Amniotic epithelial cell (primary cell): ENCODE data around the gene LDLRAD2.
A peak's percentile ranks its signal among the peaks of the same experiment; 100 is the strongest.
"Not testable (repeated sequence)": the region's sequence is repeated elsewhere in the genome, so short reads cannot be mapped to it uniquely, and the experiment has no call there.

Source experiments
- DNase-seq: peaks from one replicate; pipeline ENCODE4 v3.0.0-alpha.2; 2010; ENCODE audit warnings: low read depth

The LDLRAD2 gene

GRCh38 chr1:21783679-21784603, 28.1 kb upstream of the LDLRAD2 start:
- DNase-seq: peak; percentile 98

- DNase-seq: not testable (repeated sequence)
Observed at GRCh38 chr1:21785764-21786163, 26.3 kb upstream of the LDLRAD2 start.

- DNase-seq: no peak
Observed at GRCh38 chr1:21786640-21787039, 25.4 kb upstream of the LDLRAD2 start.

GRCh38 chr1:21793104-21793503, 19.0 kb upstream of the LDLRAD2 start:
- DNase-seq: no peak

GRCh38 chr1:21794656-21795055, 17.4 kb upstream of the LDLRAD2 start:
- no peak for DNase-seq

- DNase-seq: no peak
Observed at GRCh38 chr1:21795075-21795474, 17.0 kb upstream of the LDLRAD2 start.

- DNase-seq: no peak
Observed at GRCh38 chr1:21799730-21800129, 12.3 kb upstream of the LDLRAD2 start.

GRCh38 chr1:21801100-21801499, 11.0 kb upstream of the LDLRAD2 start:
- DNase-seq: no peak

GRCh38 chr1:21804536-21804935, 7.5 kb upstream of the LDLRAD2 start:
- peak; percentile 34 for DNase-seq

- DNase-seq: no peak
Observed at GRCh38 chr1:21813542-21813941, 1.5 kb downstream of the LDLRAD2 start.

GRCh38 chr1:21814241-21814918, 2.3 kb downstream of the LDLRAD2 start:
- DNase-seq: no peak

- no peak for DNase-seq
Observed at GRCh38 chr1:21814981-21815582, 3.0 kb downstream of the LDLRAD2 start.

- no peak for DNase-seq
Observed at GRCh38 chr1:21815724-21816321, 3.8 kb downstream of the LDLRAD2 start.

- peak; percentile 74 for DNase-seq
Observed at GRCh38 chr1:21816602-21817302, 4.7 kb downstream of the LDLRAD2 start.

- peak; percentile 20 for DNase-seq
Observed at GRCh38 chr1:21818656-21819055, 6.6 kb downstream of the LDLRAD2 start.

- no peak for DNase-seq
Observed at GRCh38 chr1:21820597-21821232, 8.7 kb downstream of the LDLRAD2 start.

GRCh38 chr1:21821385-21822019, 9.4 kb downstream of the LDLRAD2 start:
- DNase-seq: no peak

GRCh38 chr1:21822349-21822748, 10.3 kb downstream of the LDLRAD2 start:
- no peak for DNase-seq

- DNase-seq: no peak
Observed at GRCh38 chr1:21823206-21823979, 11.3 kb downstream of the LDLRAD2 start.
